Activated CD4-positive, CD25-positive, alpha-beta regulatory T cell treated with anti-CD3 and anti-CD28 coated beads, Interleukin-2, amount 50 U/mL, for 72 hours (primary cell): ENCODE results near the gene FRAS1.
"Not testable (repeated sequence)": the region's sequence is repeated elsewhere in the genome, so short reads cannot be mapped to it uniquely, and the experiment has no call there.

Experiments used
- DNase-seq: peaks from one replicate; pipeline ENCODE4 v3.0.0; 2021

FRAS1 gene

GRCh38 chr4:78059524-78059889, 2.4 kb downstream of the FRAS1 start:
- DNase-seq: no peak

GRCh38 chr4:78059938-78060337, 2.8 kb downstream of the FRAS1 start:
- no peak for DNase-seq

- DNase-seq: no peak
Measured at GRCh38 chr4:78061939-78062570, 4.9 kb downstream of the FRAS1 start.

GRCh38 chr4:78065508-78066192, 8.5 kb downstream of the FRAS1 start:
- no peak for DNase-seq

GRCh38 chr4:78068481-78068880, 11.4 kb downstream of the FRAS1 start:
- no peak for DNase-seq

- DNase-seq: no peak
Measured at GRCh38 chr4:78069319-78069718, 12.2 kb downstream of the FRAS1 start.

GRCh38 chr4:78069859-78070258, 12.7 kb downstream of the FRAS1 start:
- DNase-seq: no peak

GRCh38 chr4:78070731-78071282, 13.7 kb downstream of the FRAS1 start:
- no peak for DNase-seq

- no peak for DNase-seq
Measured at GRCh38 chr4:78074759-78075158, 17.6 kb downstream of the FRAS1 start.

GRCh38 chr4:78075986-78076385, 18.9 kb downstream of the FRAS1 start:
- DNase-seq: no peak

GRCh38 chr4:78078101-78078500, 21.0 kb downstream of the FRAS1 start:
- no peak for DNase-seq

GRCh38 chr4:78079726-78080430, 22.8 kb downstream of the FRAS1 start:
- no peak for DNase-seq

GRCh38 chr4:78081541-78081940, 24.4 kb downstream of the FRAS1 start:
- DNase-seq: no peak

- DNase-seq: no peak
Measured at GRCh38 chr4:78083035-78083434, 25.9 kb downstream of the FRAS1 start.

GRCh38 chr4:78091534-78091933, 34.4 kb downstream of the FRAS1 start:
- DNase-seq: no peak

- DNase-seq: not testable (repeated sequence)
Measured at GRCh38 chr4:78092350-78092749, 35.2 kb downstream of the FRAS1 start.

GRCh38 chr4:78092850-78093249, 35.7 kb downstream of the FRAS1 start:
- no peak for DNase-seq

GRCh38 chr4:78095081-78095480, 38.0 kb downstream of the FRAS1 start:
- no peak for DNase-seq

- no peak for DNase-seq
Measured at GRCh38 chr4:78099058-78099457, 41.9 kb downstream of the FRAS1 start.

- no peak for DNase-seq
Measured at GRCh38 chr4:78100060-78100459, 42.9 kb downstream of the FRAS1 start.

- no peak for DNase-seq
Measured at GRCh38 chr4:78119698-78120097, 62.6 kb downstream of the FRAS1 start.

GRCh38 chr4:78120144-78120880, 63.2 kb downstream of the FRAS1 start:
- DNase-seq: no peak

GRCh38 chr4:78121338-78121904, 64.3 kb downstream of the FRAS1 start:
- DNase-seq: no peak
